LNCAP (cell line): ENCODE measurements around the gene RPS3A.

Source experiments
- CTCF ChIP-seq: fragments of 450-650 bp; IDR thresholded peaks from 2 replicates; pipeline ENCODE4 v1.5.1; 2017; ENCODE audit warnings: mild to moderate bottlenecking

RPS3A gene

GRCh38 chr4:151129796-151130195 is 30.4 kb downstream of the RPS3A start:
- TF ChIP-seq CTCF, result no peak

- TF ChIP-seq CTCF, result no peak
These were observed 33.9 kb downstream of the RPS3A start for GRCh38 chr4:151133311-151133710.

- TF ChIP-seq CTCF, result no peak
These were observed 40.4 kb downstream of the RPS3A start for GRCh38 chr4:151139814-151140213.

GRCh38 chr4:151142758-151143157 is 43.3 kb downstream of the RPS3A start:
- TF ChIP-seq CTCF, result no peak

- no peak for TF ChIP-seq CTCF
These were observed 43.7 kb downstream of the RPS3A start for GRCh38 chr4:151143162-151143561.

GRCh38 chr4:151143811-151144210 is 44.4 kb downstream of the RPS3A start:
- TF ChIP-seq CTCF, result no peak

GRCh38 chr4:151144329-151145072 is 45.1 kb downstream of the RPS3A start:
- no peak for TF ChIP-seq CTCF

GRCh38 chr4:151147000-151147399 is 47.6 kb downstream of the RPS3A start:
- TF ChIP-seq CTCF, result no peak
